Fibroblast of mammary gland (primary cell): ENCODE measurements around the gene IL1RAPL1.

Experiments
- DNase-seq: peaks from one replicate; pipeline ENCODE4 v3.0.0-alpha.2; 2010; ENCODE audit warnings: low read depth
- H3K4me3 ChIP-seq: 2 replicates; pipeline ENCODE4 v1.5.1; 2011; ENCODE audit warnings: low read depth, mild to moderate bottlenecking, low read length, moderate library complexity; ENCODE audit not compliant: control insufficient read depth
- CTCF ChIP-seq: conservative IDR thresholded peaks from 2 replicates; pipeline ENCODE4 v1.5.1; 2011; ENCODE audit warnings: low read depth, low read length, inconsistent platforms; ENCODE audit not compliant: control insufficient read depth, insufficient read depth

Gene IL1RAPL1

GRCh38 chrX:29466456-29466855 lies 879.2 kb downstream of the IL1RAPL1 start:
- no peak for TF ChIP-seq CTCF
- no peak for DNase-seq
- no peak overlapping the region for H3K4me3 ChIP-seq

- DNase-seq: no peak
- no peak for TF ChIP-seq CTCF
- no peak overlapping the region for H3K4me3 ChIP-seq
Measured at GRCh38 chrX:29468911-29469494, 881.8 kb downstream of the IL1RAPL1 start.

GRCh38 chrX:29470030-29470429 lies 882.8 kb downstream of the IL1RAPL1 start:
- DNase-seq: peak; percentile 60
- no peak overlapping the region for H3K4me3 ChIP-seq
- TF ChIP-seq CTCF: no peak

- no peak overlapping the region for H3K4me3 ChIP-seq
- no peak for TF ChIP-seq CTCF
- DNase-seq: no peak
Measured at GRCh38 chrX:29471829-29472228, 884.6 kb downstream of the IL1RAPL1 start.

GRCh38 chrX:29477878-29478277 lies 890.6 kb downstream of the IL1RAPL1 start:
- TF ChIP-seq CTCF: no peak
- H3K4me3 ChIP-seq: no peak overlapping the region
- DNase-seq: no peak

GRCh38 chrX:29478336-29479069 lies 891.3 kb downstream of the IL1RAPL1 start:
- no peak overlapping the region for H3K4me3 ChIP-seq
- TF ChIP-seq CTCF: peak; percentile 65

GRCh38 chrX:29487214-29487613 lies 900.0 kb downstream of the IL1RAPL1 start:
- peak; percentile 18 for DNase-seq
- TF ChIP-seq CTCF: no peak
- no peak overlapping the region for H3K4me3 ChIP-seq

More at GRCh38 chrX:29478336-29479069, 891.3 kb downstream of the IL1RAPL1 start:
- DNase-seq: peak; percentile 45
